Epithelial cell of esophagus (primary cell): ENCODE data around the gene TNNI2.

Experiments used
- DNase-seq: peaks from one replicate; pipeline ENCODE4 v3.0.0; 2010; ENCODE audit warnings: low read depth
- H3K4me3 ChIP-seq: 2 replicates; pipeline ENCODE4 v1.5.1; 2011; ENCODE audit warnings: mild to moderate bottlenecking, low read length, control low read depth
- TF ChIP-seq, protein P1 (sequence below): IDR thresholded peaks from 2 replicates; pipeline ENCODE4 v1.5.1; 2011; ENCODE audit warnings: low read depth, mild to moderate bottlenecking, low read length, control low read depth, inconsistent platforms; ENCODE audit not compliant: insufficient read depth; ENCODE audit errors: missing control alignments

Gene TNNI2

DNA sequence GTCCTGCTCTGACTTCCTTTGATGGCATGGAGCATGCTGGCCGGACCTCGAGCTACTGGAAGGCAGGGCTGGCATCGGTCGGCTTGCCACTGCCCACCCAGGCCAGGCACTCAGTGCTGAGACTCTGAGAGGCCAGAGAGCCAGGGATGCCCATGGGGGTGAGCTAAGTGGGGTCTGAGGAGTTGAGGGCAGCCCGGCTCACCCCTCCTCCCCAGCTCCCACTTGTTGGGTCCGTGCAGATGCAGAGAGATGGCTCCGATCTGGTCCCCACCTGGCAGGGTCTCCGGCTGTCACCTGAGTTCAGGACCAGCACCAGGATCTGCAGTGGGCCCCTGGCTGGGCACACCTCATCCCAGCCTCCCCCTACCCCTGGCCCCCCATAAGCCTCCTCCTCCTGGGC is 27.4 kb downstream of the TNNI2 start:
- no peak overlapping the region for H3K4me3 ChIP-seq
- TF ChIP-seq, protein P1, sequence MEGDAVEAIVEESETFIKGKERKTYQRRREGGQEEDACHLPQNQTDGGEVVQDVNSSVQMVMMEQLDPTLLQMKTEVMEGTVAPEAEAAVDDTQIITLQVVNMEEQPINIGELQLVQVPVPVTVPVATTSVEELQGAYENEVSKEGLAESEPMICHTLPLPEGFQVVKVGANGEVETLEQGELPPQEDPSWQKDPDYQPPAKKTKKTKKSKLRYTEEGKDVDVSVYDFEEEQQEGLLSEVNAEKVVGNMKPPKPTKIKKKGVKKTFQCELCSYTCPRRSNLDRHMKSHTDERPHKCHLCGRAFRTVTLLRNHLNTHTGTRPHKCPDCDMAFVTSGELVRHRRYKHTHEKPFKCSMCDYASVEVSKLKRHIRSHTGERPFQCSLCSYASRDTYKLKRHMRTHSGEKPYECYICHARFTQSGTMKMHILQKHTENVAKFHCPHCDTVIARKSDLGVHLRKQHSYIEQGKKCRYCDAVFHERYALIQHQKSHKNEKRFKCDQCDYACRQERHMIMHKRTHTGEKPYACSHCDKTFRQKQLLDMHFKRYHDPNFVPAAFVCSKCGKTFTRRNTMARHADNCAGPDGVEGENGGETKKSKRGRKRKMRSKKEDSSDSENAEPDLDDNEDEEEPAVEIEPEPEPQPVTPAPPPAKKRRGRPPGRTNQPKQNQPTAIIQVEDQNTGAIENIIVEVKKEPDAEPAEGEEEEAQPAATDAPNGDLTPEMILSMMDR: no peak
- DNase-seq: no peak

DNA sequence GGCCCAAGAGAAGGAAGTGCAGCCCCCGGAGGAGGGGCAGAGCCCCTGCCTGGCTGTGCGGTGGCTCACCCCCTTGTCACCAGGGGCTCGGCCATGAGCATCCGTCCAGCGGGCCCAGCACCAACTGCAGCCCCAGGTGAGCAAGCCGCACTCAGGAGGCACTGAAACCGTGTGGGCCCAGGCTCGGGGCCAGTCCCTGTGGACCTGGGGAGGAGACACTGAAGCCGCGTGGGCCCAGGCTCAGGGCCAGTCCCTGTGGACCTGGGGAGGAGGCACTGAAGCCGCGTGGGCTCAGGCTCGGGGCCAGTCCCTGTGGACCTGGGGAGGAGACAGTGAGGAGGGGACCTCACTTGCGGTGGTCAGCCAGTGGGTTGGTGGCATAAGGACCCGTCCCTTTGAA is 28.0 kb downstream of the TNNI2 start:
- TF ChIP-seq, protein P1: no peak
- no peak for DNase-seq
- H3K4me3 ChIP-seq: no peak overlapping the region

DNA sequence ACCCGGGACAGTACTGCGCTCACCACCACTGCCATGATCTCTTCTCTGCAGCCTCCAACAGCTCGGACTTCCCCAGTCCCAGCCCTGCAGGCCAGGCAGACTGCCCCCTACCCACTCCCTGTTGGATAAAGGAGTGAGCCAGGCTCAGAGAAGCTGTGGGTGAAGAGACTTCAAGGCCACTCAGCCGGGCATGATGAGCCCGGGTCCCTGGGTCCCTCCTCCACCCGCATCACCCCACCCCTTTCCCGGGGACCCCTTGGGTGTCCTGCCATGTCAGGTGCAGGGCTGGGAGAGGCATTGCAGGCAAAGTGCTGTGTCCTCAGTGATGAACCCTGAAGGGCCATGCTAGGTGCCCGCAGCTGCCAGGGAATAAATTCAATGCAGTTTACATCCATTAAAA is 28.6 kb downstream of the TNNI2 start:
- TF ChIP-seq, protein P1: no peak
- no peak for DNase-seq

DNA sequence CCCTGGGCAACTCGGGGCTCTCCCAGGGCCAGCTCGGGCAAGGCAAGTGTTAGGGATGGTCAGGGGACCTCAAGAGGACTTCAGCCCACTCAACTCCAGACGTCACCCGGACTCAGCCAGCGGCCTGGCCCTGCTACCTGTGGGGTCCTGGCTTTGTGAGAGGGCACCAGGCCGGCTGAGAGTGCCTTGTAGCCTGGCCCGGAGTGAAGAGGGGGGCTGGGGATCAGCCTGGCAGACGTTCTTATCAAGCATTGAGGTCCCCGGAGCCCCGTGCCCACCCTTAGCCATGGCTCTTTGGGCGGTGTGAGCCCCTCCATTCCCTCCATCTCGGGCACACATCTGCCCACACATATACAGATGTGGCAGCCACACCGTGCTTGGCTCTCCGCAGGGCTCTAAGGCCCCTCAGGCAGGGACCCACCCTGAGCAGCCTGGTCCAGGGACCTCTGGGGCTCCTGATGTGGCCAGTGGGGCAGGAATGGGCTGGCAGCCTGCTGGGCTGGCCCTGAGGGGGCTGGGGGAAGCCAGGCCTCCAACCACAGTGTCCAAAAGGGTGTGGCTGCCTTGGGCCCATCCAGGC is 29.4 kb downstream of the TNNI2 start:
- H3K4me3 ChIP-seq: no peak overlapping the region
- TF ChIP-seq, protein P1: no peak
- no peak for DNase-seq

More for the DNA sequence above, 28.6 kb downstream of the TNNI2 start:
- H3K4me3 ChIP-seq: no peak overlapping the region

DNA sequence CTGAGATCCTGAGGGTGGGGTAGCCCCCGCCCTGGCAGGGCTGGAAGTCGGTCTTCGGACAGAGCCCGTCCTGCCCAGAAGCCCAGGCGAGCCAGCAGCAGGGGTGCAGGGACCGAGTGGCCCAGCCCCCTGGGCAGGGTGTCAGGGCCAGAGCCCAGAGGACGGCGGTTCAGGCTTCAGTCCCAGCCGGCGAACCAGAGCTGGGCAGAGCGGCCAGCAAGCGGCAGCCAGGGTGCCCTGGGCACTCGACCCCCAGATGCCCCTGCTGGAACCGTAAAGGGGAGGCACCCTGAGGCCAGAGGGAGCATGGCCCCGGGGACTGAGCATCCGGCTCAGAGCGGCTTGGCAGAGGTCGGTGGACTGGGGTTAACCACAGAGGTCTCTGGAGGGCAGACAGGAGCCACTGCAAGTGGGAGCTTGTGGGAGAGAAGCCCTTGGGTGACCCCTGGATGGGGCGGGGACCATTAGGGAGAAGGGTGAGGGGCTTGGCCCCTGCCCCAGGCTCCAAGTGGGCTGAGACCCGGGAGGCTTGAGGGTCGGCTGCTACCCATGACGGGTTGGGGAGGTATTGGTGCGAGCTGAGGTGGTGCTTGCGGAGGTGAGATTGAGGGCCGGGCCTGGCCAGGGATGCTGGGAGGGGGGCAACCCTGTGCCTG is 30.0 kb downstream of the TNNI2 start:
- no peak for DNase-seq
- TF ChIP-seq, protein P1: no peak
- H3K4me3 ChIP-seq: no peak overlapping the region

DNA sequence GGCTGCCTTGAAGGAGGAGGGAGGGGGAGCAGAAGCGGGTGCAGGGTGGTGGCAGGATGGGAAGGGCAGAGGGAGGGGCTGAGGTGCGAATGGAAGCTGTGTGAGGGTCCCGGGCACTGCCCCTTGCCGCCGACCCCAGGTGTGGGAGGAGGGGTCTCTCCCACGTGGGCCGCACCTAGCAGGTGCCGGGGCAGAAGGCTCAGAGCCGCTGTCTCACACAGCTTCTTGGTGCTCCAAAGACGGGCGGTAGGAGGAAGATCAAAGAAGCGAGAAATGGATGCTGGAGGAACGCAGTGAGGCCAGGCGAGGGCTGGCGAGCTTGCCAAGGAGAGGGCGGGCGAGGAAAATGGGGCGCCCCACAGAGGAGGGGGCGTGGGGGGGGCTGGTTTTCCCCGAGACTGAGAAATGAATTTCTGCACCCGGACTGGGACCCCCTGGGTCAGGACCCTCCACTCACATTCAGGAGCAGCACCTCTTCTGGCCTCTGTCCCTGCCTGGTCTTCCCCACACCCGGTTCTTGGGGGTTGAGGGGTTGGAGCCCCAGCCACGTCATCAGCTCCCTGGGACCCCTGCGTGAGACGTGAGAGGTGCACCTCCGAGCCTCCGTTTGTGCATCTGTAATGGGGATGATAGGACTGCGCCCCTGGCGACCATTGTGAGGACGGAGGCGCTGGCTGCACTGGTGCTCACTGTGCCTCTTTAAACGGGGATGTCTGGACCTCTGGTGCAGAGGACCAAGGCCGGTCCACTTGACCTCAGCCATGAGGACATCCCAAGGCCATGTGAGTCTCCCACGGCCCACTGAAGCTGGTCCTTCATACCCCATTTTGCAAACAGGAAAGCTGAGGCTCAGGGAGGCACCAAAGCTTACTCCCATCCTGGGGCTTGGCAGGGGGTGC is 30.9 kb downstream of the TNNI2 start:
- no peak overlapping the region for H3K4me3 ChIP-seq
- no peak for DNase-seq
- TF ChIP-seq, protein P1: no peak
